Measurements from ENCODE around the gene GSX2.
"Not testable (repeated sequence)": the region's sequence is repeated elsewhere in the genome, so short reads cannot be mapped to it uniquely, and the experiment has no call there.

The GSX2 gene

GRCh38 chr4:54103190-54103574 lies 3.2 kb downstream of the GSX2 start:
- DNase-seq (ENCODE audit: low spot score): no peak

GRCh38 chr4:54104907-54105306 lies 4.9 kb downstream of the GSX2 start:
- peak; percentile 4 for DNase-seq (ENCODE audit: low spot score)

GRCh38 chr4:54107951-54108748 lies 8.2 kb downstream of the GSX2 start:
- DNase-seq (ENCODE audit: low spot score): no peak

- no peak for DNase-seq (ENCODE audit: low spot score)
Observed at GRCh38 chr4:54109241-54110018, 9.5 kb downstream of the GSX2 start.

- DNase-seq (ENCODE audit: low spot score): no peak
Observed at GRCh38 chr4:54110019-54110416, 10.1 kb downstream of the GSX2 start.

- DNase-seq (ENCODE audit: low spot score): not testable (repeated sequence)
Observed at GRCh38 chr4:54113206-54113605, 13.2 kb downstream of the GSX2 start.

GRCh38 chr4:54116246-54116645 lies 16.3 kb downstream of the GSX2 start:
- not testable (repeated sequence) for DNase-seq (ENCODE audit: low spot score)

GRCh38 chr4:54118850-54119589 lies 19.1 kb downstream of the GSX2 start:
- no peak for DNase-seq (ENCODE audit: low spot score)

- DNase-seq (ENCODE audit: low spot score): no peak
Observed at GRCh38 chr4:54120518-54120917, 20.6 kb downstream of the GSX2 start.

- no peak for DNase-seq (ENCODE audit: low spot score)
Observed at GRCh38 chr4:54127660-54128059, 27.7 kb downstream of the GSX2 start.

GRCh38 chr4:54128694-54129093 lies 28.7 kb downstream of the GSX2 start:
- DNase-seq (ENCODE audit: low spot score): not testable (repeated sequence)

- DNase-seq (ENCODE audit: low spot score): no peak
Observed at GRCh38 chr4:54139332-54139731, 39.4 kb downstream of the GSX2 start.

GRCh38 chr4:54140287-54140686 lies 40.3 kb downstream of the GSX2 start:
- DNase-seq (ENCODE audit: low spot score): no peak

GRCh38 chr4:54144199-54144598 lies 44.2 kb downstream of the GSX2 start:
- DNase-seq (ENCODE audit: low spot score): no peak

- DNase-seq (ENCODE audit: low spot score): no peak
Observed at GRCh38 chr4:54144661-54145171, 44.8 kb downstream of the GSX2 start.

- DNase-seq (ENCODE audit: low spot score): no peak
Observed at GRCh38 chr4:54146139-54146538, 46.2 kb downstream of the GSX2 start.

GRCh38 chr4:54149323-54149722 lies 49.4 kb downstream of the GSX2 start:
- no peak for DNase-seq (ENCODE audit: low spot score)
